Measurements from ENCODE around the gene TRAIP. TPM values are rescaled to one million over a fixed set of nuclear protein-coding genes. Genes with fewer than 3 reads are reported as not detected.

TRAIP gene
- total and polyA plus RNA-seq, 2 donors (not counting 1 experiment from before 2014, with no cell fraction given), result 5.0 to 8.7 TPM

DNA sequence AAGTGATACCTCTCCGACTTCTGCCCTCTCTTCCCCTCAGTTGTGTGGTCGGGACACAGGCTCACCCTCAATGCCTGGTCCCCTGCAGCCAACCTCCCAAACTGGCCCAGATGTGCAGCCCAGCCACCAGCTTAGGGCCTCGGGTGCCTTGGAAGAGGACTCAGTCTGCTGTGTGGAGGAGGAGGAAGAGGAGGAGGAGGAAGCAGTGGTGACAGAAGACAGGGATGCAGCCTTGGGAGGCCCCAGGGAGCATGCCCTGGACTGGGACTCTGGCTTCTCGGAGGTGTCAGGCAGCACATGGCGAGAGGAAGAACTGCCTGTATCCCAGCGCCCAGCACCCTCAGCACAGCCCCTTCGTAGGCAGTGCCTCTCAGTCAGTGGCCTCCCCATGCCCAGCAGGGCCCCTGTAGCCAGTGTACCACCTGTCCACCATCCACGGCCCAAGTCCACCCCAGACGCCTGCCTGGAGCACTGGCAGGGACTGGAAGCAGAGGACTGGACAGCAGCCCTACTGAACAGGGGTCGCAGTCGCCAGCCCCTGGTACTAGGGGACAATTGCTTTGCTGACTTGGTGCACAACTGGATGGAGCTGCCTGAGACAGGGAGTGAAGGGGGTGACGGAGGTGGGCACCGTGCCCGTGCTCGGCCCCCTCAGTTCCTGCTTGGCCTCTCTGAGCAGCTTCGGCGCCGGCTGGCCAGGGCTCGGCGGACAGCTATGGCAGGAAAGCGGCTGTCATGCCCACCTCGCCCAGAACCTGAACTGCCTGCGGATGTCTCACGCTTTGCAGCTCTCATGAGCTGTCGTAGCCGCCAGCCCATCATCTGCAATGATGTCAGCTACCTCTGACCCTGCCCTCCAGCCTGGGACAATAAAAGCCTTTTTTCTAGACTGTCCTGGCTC, 52.0 kb downstream of the TRAIP start:
- Histone ChIP-seq H3K27me3 (replicated peaks in 1 of 4; ENCODE audit: control extremely low read depth in 1 of 4, control insufficient read depth in 3 of 4, insufficient read depth in 4 of 4, low read length in 3 of 4) (no peaks in the 10 kb centered on the region), H2AFZ (ENCODE audit: insufficient read depth, low read depth, low read length, poor library complexity, severe bottlenecking) (peak overlapping the region; percentile 90), H3K9ac (ENCODE audit: low read length) (peak overlapping the region; percentile 98), H3K27ac (ENCODE audit: low read length in 2 of 2) (peak overlapping the region; percentile 91 to 97), H3K36me3 (replicated peaks in 1 of 2; ENCODE audit: control extremely low read depth in 1 of 2, control insufficient read depth in 1 of 2, extremely low read depth in 1 of 2, insufficient read depth in 2 of 2, low read length in 1 of 2) (peaks cover 0 to 20% of the 10 kb centered on the region in 2 experiments), H3K4me1 (ENCODE audit: control insufficient read depth in 2 of 2, insufficient read depth in 2 of 2, low read length in 2 of 2) (peaks cover 51 to 62% of the 10 kb centered on the region in 2 donors), H3K9me3 (ENCODE audit: control extremely low read depth in 1 of 3, control insufficient read depth in 2 of 3, insufficient read depth in 1 of 3, low read length in 2 of 3) (no peaks in the 10 kb centered on the region), H3K4me2 (replicated peaks; ENCODE audit: low read depth, low read length, poor library complexity, severe bottlenecking) (peak overlapping the region; percentile 99), H4K20me1 (ENCODE audit: control insufficient read depth, insufficient read depth, low read length, poor library complexity, severe bottlenecking) (no peaks in the 10 kb centered on the region), H3K79me2 (ENCODE audit: control insufficient read depth, insufficient read depth, low read length) (peaks cover 10% of the 10 kb centered on the region), H3K4me3 (ENCODE audit: control extremely low read depth in 1 of 5, extremely low read depth in 1 of 5, insufficient read depth in 1 of 5, low read depth in 2 of 5, low read length in 4 of 5) (peak overlapping the region; percentile 8 to 99 (median 95))
- H3K27ac Mint-ChIP-seq, result peak overlapping the region; percentile 98
- ATAC-seq (ENCODE audit: low read depth) (no peak), DNase-seq (peak; percentile 63)
- WGBS (ENCODE audit: insufficient coverage), result 17% methylated on average over 24 of the region's 26 CpGs
- ChIA-PET CTCF (interaction anchor here (0.6 to 15.1 kb wide), 9 partner anchors 11 to 286 kb away, joined by 3 to 547 read pairs (median 3); partner anchors contain the start of gene UBA7), POLR2A (interaction anchor here (0.6 to 5.0 kb wide), 14 partner anchors 9 to 758 kb away, joined by 3 to 99 read pairs (median 6); partner anchors contain the start of genes AMIGO3, GMPPB, IP6K1 and MON1A)
- H3K4me1 Mint-ChIP-seq, result peaks cover 64% of the 10 kb centered on the region
- peak overlapping the region; percentile 86 for H3K4me3 Mint-ChIP-seq
- H3K27me3 Mint-ChIP-seq, result peaks cover 5% of the 10 kb centered on the region
- no peak for TF ChIP-seq EZH2 (IDR thresholded peaks at IDR 0.05; ENCODE audit: borderline replicate concordance, insufficient read depth, low read depth, low read length, poor library complexity, severe bottlenecking)
- TF ChIP-seq, protein P1, sequence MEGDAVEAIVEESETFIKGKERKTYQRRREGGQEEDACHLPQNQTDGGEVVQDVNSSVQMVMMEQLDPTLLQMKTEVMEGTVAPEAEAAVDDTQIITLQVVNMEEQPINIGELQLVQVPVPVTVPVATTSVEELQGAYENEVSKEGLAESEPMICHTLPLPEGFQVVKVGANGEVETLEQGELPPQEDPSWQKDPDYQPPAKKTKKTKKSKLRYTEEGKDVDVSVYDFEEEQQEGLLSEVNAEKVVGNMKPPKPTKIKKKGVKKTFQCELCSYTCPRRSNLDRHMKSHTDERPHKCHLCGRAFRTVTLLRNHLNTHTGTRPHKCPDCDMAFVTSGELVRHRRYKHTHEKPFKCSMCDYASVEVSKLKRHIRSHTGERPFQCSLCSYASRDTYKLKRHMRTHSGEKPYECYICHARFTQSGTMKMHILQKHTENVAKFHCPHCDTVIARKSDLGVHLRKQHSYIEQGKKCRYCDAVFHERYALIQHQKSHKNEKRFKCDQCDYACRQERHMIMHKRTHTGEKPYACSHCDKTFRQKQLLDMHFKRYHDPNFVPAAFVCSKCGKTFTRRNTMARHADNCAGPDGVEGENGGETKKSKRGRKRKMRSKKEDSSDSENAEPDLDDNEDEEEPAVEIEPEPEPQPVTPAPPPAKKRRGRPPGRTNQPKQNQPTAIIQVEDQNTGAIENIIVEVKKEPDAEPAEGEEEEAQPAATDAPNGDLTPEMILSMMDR (IDR thresholded peaks at IDR 0.05), result no peak
- intact Hi-C loops (cut with micrococcal nuclease), result loop anchor here (1.0 to 5.0 kb wide), 2 partner anchors 9 to 423 kb away; partner anchors contain the start of gene UBA7
- no peaks in the 10 kb centered on the region for H3K9me3 Mint-ChIP-seq (ENCODE audit: insufficient read depth)
